Liver (tissue), 9 donors: Measurements from ENCODE around the gene HS6ST3. TPM values are rescaled to one million over a fixed set of nuclear protein-coding genes. Genes with fewer than 3 reads are reported as not detected.

Experiments used
- DNase-seq: peaks from one replicate; pipeline ENCODE4 v3.0.0-alpha.2; 2017; ENCODE audit warnings: low spot score
- H3K27ac ChIP-seq, 2 donors: one replicate each; pipeline ENCODE4 v1.7.0; 2013; ENCODE audit warnings: inconsistent platforms in 2 of 2, low read length in 2 of 2, control low read depth in 1 of 2, low read depth in 1 of 2, mild to moderate bottlenecking in 1 of 2
- H3K27me3 ChIP-seq, 4 donors: one replicate each; pipeline versions ENCODE4 v1.6.1 to v1.7.0; 2013; ENCODE audit warnings: low read length in 3 of 4, inconsistent platforms in 1 of 4, mild to moderate bottlenecking in 1 of 4, moderate library complexity in 1 of 4; ENCODE audit not compliant: control insufficient read depth in 4 of 4, insufficient read depth in 4 of 4
- H3K36me3 ChIP-seq, 4 donors: one replicate each; pipeline versions ENCODE4 v1.6.1 to v1.7.0; 2013; ENCODE audit warnings: low read length in 3 of 4, mild to moderate bottlenecking in 3 of 4, low read depth in 1 of 4, moderate library complexity in 1 of 4; ENCODE audit not compliant: control insufficient read depth in 4 of 4, insufficient read depth in 3 of 4
- H3K4me1 ChIP-seq, 4 donors: one replicate each; pipeline versions ENCODE4 v1.6.1 to v1.7.0; 2013; ENCODE audit warnings: low read length in 3 of 4, mild to moderate bottlenecking in 3 of 4, moderate library complexity in 1 of 4; ENCODE audit not compliant: control insufficient read depth in 4 of 4, insufficient read depth in 4 of 4
- H3K4me3 ChIP-seq, 3 donors: one replicate each; pipeline versions ENCODE4 v1.6.1 to v1.7.0; 2013; ENCODE audit warnings: low read length in 3 of 3, control low read depth in 1 of 3, low read depth in 1 of 3, mild to moderate bottlenecking in 1 of 3
- H3K9ac ChIP-seq, 2 donors: one replicate each; pipeline ENCODE4 v1.7.0; 2013; ENCODE audit warnings: low read length in 2 of 2, mild to moderate bottlenecking in 2 of 2, moderate library complexity in 2 of 2, control low read depth in 1 of 2, low read depth in 1 of 2
- H3K9me3 ChIP-seq, 4 donors: one replicate each; pipeline versions ENCODE4 v1.6.1 to v1.7.0; 2013; ENCODE audit warnings: low read length in 3 of 4; ENCODE audit not compliant: control insufficient read depth in 4 of 4
- ATF3 ChIP-seq: IDR thresholded peaks from 2 replicates; pipeline ENCODE4 v1.6.1; 2016; ENCODE audit warnings: antibody characterized with exemption
- EGR1 ChIP-seq, 2 donors: IDR thresholded peaks; 2 replicates each; pipeline ENCODE4 v1.6.1; 2016 to 2018; ENCODE audit warnings: antibody characterized with exemption in 2 of 2, low read depth in 2 of 2
- FOXA1 ChIP-seq: IDR thresholded peaks from 2 replicates; pipeline ENCODE4 v1.6.1; 2016; ENCODE audit warnings: antibody characterized with exemption
- FOXA2 ChIP-seq: IDR thresholded peaks from 2 replicates; pipeline ENCODE4 v1.6.1; 2016; ENCODE audit warnings: antibody characterized with exemption
- GABPA ChIP-seq, 2 donors: IDR thresholded peaks in 1 of 2; conservative IDR thresholded peaks in 1 of 2; 2 replicates each; pipeline ENCODE4 v1.6.1; 2016; ENCODE audit warnings: antibody characterized with exemption in 2 of 2, mild to moderate bottlenecking in 1 of 2, moderate library complexity in 1 of 2
- HNF4A ChIP-seq, 2 donors: conservative IDR thresholded peaks; 2 replicates each; pipeline ENCODE4 v1.6.1; 2016; ENCODE audit warnings: antibody characterized with exemption in 2 of 2, mild to moderate bottlenecking in 2 of 2
- JUND ChIP-seq, 2 donors: IDR thresholded peaks; 2 replicates each; pipeline ENCODE4 v1.6.1; 2016; ENCODE audit warnings: antibody characterized with exemption in 2 of 2
- NR2F2 ChIP-seq: IDR thresholded peaks from 2 replicates; pipeline ENCODE4 v1.6.1; 2016; ENCODE audit warnings: antibody characterized with exemption
- RAD21 ChIP-seq, 2 donors: IDR thresholded peaks; 2 replicates each; pipeline ENCODE4 v1.6.1; 2016; ENCODE audit warnings: antibody characterized with exemption in 2 of 2, mild to moderate bottlenecking in 2 of 2
- RXRA ChIP-seq, 2 donors: IDR thresholded peaks; 2 replicates each; pipeline ENCODE4 v1.6.1; 2017 to 2018; ENCODE audit warnings: antibody characterized with exemption in 2 of 2, mild to moderate bottlenecking in 1 of 2
- SP1 ChIP-seq: IDR thresholded peaks from 2 replicates; pipeline ENCODE4 v1.6.1; 2018; ENCODE audit warnings: antibody characterized with exemption, mild to moderate bottlenecking
- TAF1 ChIP-seq: conservative IDR thresholded peaks from 2 replicates; pipeline ENCODE4 v1.6.1; 2016; ENCODE audit warnings: antibody characterized with exemption, mild to moderate bottlenecking
- YY1 ChIP-seq: IDR thresholded peaks from 2 replicates; pipeline ENCODE4 v1.6.1; 2016; ENCODE audit warnings: antibody characterized with exemption, mild to moderate bottlenecking
- WGBS: extraction: QIAGEN DNeasy Blood & Tissue Kit; methylation state at CpG from one replicate; pipeline ENCODE4 v1.1.7; 2013; 5-methylcytosine and 5-hydroxymethylcytosine counted together
- polyA plus RNA-seq, 2 donors: library from polyadenylated mRNA; stranded (reverse) in 1 of 2; unstranded in 1 of 2; fragments of 200-250 nt in 1 of 2; fragments of >200 nt in 1 of 2; fragmentation: Nextera tagmentation in 1 of 2; extraction: Ambion mirVana in 1 of 2; gene quantifications; one replicate each; pipeline versions ENCODE4 v1.2.1 to v1.2.3, GENCODE V29; 2013 to 2015
- total RNA-seq, 2 donors: library from RNA; depleted of rRNA; stranded (reverse); fragments of >200 nt; gene quantifications; one replicate each; pipeline ENCODE4 v1.2.3, GENCODE V29; 2014
- TF ChIP-seq, protein P1 (sequence below): IDR thresholded peaks from 2 replicates; pipeline ENCODE4 v1.6.1; 2016; ENCODE audit warnings: antibody characterized with exemption
- TF ChIP-seq, protein P2 (sequence below): IDR thresholded peaks from 2 replicates; pipeline ENCODE4 v1.6.1; 2016; ENCODE audit warnings: antibody characterized with exemption, mild to moderate bottlenecking
- TF ChIP-seq, protein P3 (sequence below): fragments of 150-350 bp; IDR thresholded peaks from 2 replicates; pipeline ENCODE4 v1.5.1; 2017; ENCODE audit warnings: improper control_type of control experiment, low read depth, low read length; ENCODE audit not compliant: missing input control
- TF ChIP-seq, protein P4 (sequence below): IDR thresholded peaks from 2 replicates; pipeline ENCODE4 v1.6.1; 2016; ENCODE audit warnings: antibody characterized with exemption
- donor health status: healthy.
- donor health status: healthy.
- donor health status: healthy.
- donor health status: healthy.
- donor health status: healthy.

HS6ST3 gene
- total and polyA plus RNA-seq, 4 donors = under 0.01 TPM; not detected in 3

DNA sequence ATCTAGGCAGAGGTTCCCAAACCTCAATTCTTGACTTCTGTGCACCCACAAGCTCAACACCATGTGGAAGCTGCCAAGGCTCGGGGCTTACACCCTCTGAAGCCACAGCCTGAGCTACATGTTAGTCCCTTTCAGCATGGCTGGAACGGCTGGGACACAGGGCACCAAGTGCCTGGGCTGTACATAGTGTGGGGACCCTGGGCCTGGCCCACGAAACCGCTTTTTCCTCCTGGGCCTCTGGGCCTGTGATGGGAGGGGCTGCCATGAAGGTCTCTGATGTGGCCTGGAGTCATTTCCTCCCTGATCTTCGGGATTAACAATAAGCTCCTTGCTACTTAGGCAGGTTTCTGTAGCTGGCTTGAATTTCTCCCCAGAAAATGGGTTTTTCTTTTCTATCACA lies 108.1 kb downstream of the HS6ST3 start (continued):
- TF ChIP-seq JUND (IDR thresholded peaks at IDR 0.05) = no peak

DNA sequence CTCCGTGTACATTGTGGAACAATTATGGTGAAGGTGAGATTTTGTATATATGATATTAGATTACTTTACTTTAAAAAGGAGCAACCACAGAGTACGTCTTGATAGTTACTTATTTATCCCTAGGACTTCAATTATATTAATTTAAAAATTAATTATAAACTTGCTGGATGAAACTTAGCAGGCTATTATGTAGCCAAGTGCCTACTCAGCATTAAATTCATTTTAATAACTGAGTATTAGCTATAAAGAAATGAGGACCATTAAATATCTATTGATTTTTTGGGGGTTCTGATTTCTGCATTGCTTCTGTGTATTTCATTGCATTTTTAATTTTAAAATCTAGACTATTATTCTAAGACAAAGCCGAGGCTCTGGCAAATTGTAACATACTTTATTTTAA lies 109.4 kb downstream of the HS6ST3 start:
- no peak overlapping the region for H3K4me3 ChIP-seq
- no peaks in the 10 kb centered on the region for H3K36me3 ChIP-seq
- H3K27ac ChIP-seq = no peak overlapping the region
- peaks cover 0 to 4% (median 0%) of the 10 kb centered on the region in 4 donors for H3K27me3 ChIP-seq
- H3K9ac ChIP-seq = no peak overlapping the region
- no peak for TF ChIP-seq ATF3
- 77% methylated on average over 3 of the region's 3 CpGs for WGBS
- no peak for DNase-seq
- H3K4me1 ChIP-seq = no peaks in the 10 kb centered on the region
- H3K9me3 ChIP-seq = no peaks in the 10 kb centered on the region

- Histone ChIP-seq H3K9ac (no peak overlapping the region), H3K4me1 (no peaks in the 10 kb centered on the region), H3K27ac (no peak overlapping the region), H3K36me3 (no peaks in the 10 kb centered on the region), H3K9me3 (no peaks in the 10 kb centered on the region), H3K4me3 (no peak overlapping the region), H3K27me3 (peaks cover 0 to 4% (median 0%) of the 10 kb centered on the region in 4 donors)
- no peak for DNase-seq
- WGBS = 67% methylated on average over 6 of the region's 6 CpGs
- no peak for TF ChIP-seq FOXA2
- TF ChIP-seq SP1 = no peak
- no peak for TF ChIP-seq GABPA (IDR thresholded peaks at IDR 0.05 in 1 of 2, conservative IDR thresholded peaks at IDR 0.05 in 1 of 2)
- no peak for TF ChIP-seq RXRA (IDR thresholded peaks at IDR 0.05)
- no peak for TF ChIP-seq EGR1 (IDR thresholded peaks at IDR 0.05; ENCODE audit: low read depth in 2 of 2)
- no peak for TF ChIP-seq ATF3
- no peak for TF ChIP-seq HNF4A (conservative IDR thresholded peaks at IDR 0.05)
- TF ChIP-seq, protein P1, sequence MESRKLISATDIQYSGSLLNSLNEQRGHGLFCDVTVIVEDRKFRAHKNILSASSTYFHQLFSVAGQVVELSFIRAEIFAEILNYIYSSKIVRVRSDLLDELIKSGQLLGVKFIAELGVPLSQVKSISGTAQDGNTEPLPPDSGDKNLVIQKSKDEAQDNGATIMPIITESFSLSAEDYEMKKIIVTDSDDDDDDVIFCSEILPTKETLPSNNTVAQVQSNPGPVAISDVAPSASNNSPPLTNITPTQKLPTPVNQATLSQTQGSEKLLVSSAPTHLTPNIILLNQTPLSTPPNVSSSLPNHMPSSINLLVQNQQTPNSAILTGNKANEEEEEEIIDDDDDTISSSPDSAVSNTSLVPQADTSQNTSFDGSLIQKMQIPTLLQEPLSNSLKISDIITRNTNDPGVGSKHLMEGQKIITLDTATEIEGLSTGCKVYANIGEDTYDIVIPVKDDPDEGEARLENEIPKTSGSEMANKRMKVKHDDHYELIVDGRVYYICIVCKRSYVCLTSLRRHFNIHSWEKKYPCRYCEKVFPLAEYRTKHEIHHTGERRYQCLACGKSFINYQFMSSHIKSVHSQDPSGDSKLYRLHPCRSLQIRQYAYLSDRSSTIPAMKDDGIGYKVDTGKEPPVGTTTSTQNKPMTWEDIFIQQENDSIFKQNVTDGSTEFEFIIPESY = no peak
- TF ChIP-seq, protein P2, sequence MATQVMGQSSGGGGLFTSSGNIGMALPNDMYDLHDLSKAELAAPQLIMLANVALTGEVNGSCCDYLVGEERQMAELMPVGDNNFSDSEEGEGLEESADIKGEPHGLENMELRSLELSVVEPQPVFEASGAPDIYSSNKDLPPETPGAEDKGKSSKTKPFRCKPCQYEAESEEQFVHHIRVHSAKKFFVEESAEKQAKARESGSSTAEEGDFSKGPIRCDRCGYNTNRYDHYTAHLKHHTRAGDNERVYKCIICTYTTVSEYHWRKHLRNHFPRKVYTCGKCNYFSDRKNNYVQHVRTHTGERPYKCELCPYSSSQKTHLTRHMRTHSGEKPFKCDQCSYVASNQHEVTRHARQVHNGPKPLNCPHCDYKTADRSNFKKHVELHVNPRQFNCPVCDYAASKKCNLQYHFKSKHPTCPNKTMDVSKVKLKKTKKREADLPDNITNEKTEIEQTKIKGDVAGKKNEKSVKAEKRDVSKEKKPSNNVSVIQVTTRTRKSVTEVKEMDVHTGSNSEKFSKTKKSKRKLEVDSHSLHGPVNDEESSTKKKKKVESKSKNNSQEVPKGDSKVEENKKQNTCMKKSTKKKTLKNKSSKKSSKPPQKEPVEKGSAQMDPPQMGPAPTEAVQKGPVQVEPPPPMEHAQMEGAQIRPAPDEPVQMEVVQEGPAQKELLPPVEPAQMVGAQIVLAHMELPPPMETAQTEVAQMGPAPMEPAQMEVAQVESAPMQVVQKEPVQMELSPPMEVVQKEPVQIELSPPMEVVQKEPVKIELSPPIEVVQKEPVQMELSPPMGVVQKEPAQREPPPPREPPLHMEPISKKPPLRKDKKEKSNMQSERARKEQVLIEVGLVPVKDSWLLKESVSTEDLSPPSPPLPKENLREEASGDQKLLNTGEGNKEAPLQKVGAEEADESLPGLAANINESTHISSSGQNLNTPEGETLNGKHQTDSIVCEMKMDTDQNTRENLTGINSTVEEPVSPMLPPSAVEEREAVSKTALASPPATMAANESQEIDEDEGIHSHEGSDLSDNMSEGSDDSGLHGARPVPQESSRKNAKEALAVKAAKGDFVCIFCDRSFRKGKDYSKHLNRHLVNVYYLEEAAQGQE = no peak
- no peak for TF ChIP-seq FOXA1
- no peak for TF ChIP-seq YY1
- TF ChIP-seq NR2F2 = no peak
- TF ChIP-seq RAD21 (IDR thresholded peaks at IDR 0.05) = no peak
- TF ChIP-seq, protein P3, sequence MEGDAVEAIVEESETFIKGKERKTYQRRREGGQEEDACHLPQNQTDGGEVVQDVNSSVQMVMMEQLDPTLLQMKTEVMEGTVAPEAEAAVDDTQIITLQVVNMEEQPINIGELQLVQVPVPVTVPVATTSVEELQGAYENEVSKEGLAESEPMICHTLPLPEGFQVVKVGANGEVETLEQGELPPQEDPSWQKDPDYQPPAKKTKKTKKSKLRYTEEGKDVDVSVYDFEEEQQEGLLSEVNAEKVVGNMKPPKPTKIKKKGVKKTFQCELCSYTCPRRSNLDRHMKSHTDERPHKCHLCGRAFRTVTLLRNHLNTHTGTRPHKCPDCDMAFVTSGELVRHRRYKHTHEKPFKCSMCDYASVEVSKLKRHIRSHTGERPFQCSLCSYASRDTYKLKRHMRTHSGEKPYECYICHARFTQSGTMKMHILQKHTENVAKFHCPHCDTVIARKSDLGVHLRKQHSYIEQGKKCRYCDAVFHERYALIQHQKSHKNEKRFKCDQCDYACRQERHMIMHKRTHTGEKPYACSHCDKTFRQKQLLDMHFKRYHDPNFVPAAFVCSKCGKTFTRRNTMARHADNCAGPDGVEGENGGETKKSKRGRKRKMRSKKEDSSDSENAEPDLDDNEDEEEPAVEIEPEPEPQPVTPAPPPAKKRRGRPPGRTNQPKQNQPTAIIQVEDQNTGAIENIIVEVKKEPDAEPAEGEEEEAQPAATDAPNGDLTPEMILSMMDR = no peak
- no peak for TF ChIP-seq TAF1
- TF ChIP-seq, protein P4, sequence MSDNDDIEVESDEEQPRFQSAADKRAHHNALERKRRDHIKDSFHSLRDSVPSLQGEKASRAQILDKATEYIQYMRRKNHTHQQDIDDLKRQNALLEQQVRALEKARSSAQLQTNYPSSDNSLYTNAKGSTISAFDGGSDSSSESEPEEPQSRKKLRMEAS = no peak
- no peak for TF ChIP-seq JUND (IDR thresholded peaks at IDR 0.05)
These were observed 110.9 kb downstream of the HS6ST3 start for GRCh38 chr13:96200810-96201209.
